Measurements from ENCODE around the gene RAMP3. TPM values are rescaled to one million over a fixed set of nuclear protein-coding genes. Genes with fewer than 3 reads are reported as not detected.

The RAMP3 gene
- total and polyA plus RNA-seq, 2 donors (not counting 1 experiment from before 2014, with no cell fraction given): 0.17 TPM; not detected in 1

- Histone ChIP-seq H3K27me3 (ENCODE audit: control insufficient read depth, insufficient read depth, low read length) (peaks cover 7% of the 10 kb centered on the region), H3K36me3 (ENCODE audit: control insufficient read depth, insufficient read depth, low read length) (no peaks in the 10 kb centered on the region), H3K9ac (ENCODE audit: insufficient read depth, low read length) (no peak overlapping the region), H3K4me1 (ENCODE audit: control insufficient read depth, extremely low read depth, insufficient read depth, low read length) (peaks cover 7% of the 10 kb centered on the region), H3K79me2 (ENCODE audit: control insufficient read depth, insufficient read depth, low read length) (peaks cover 15% of the 10 kb centered on the region), H2AFZ (ENCODE audit: low read length) (no peak overlapping the region), H3K27ac (ENCODE audit: insufficient read depth, low read length) (no peak overlapping the region), H3K4me2 (ENCODE audit: extremely low read depth, insufficient read depth, low read length) (no peak overlapping the region), H3K4me3 (replicated peaks in 1 of 4; ENCODE audit: control extremely low read depth in 1 of 4, insufficient read depth in 1 of 4, low read depth in 3 of 4, low read length in 4 of 4) (no peak overlapping the region), H4K20me1 (ENCODE audit: control insufficient read depth, extremely low read depth, insufficient read depth, low read length) (no peaks in the 10 kb centered on the region), H3K9me3 (ENCODE audit: control insufficient read depth, insufficient read depth, low read depth, low read length) (no peaks in the 10 kb centered on the region)
- TF ChIP-seq, protein P1, sequence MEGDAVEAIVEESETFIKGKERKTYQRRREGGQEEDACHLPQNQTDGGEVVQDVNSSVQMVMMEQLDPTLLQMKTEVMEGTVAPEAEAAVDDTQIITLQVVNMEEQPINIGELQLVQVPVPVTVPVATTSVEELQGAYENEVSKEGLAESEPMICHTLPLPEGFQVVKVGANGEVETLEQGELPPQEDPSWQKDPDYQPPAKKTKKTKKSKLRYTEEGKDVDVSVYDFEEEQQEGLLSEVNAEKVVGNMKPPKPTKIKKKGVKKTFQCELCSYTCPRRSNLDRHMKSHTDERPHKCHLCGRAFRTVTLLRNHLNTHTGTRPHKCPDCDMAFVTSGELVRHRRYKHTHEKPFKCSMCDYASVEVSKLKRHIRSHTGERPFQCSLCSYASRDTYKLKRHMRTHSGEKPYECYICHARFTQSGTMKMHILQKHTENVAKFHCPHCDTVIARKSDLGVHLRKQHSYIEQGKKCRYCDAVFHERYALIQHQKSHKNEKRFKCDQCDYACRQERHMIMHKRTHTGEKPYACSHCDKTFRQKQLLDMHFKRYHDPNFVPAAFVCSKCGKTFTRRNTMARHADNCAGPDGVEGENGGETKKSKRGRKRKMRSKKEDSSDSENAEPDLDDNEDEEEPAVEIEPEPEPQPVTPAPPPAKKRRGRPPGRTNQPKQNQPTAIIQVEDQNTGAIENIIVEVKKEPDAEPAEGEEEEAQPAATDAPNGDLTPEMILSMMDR (conservative IDR thresholded peaks at IDR 0.05 in 1 of 2, IDR thresholded peaks at IDR 0.05 in 1 of 2; ENCODE audit: low read depth in 1 of 2, low read length in 2 of 2): no peak
- no peak for TF ChIP-seq EZH2 (IDR thresholded peaks at IDR 0.05; ENCODE audit: low read length, missing control alignments)
- no peak for DNase-seq (ENCODE audit: low read depth in 2 of 2)
Measured at GRCh38 chr7:45114926-45115325, 42.7 kb upstream of the RAMP3 start.

- Histone ChIP-seq H3K27ac (ENCODE audit: insufficient read depth, low read length) (no peak overlapping the region), H4K20me1 (ENCODE audit: control insufficient read depth, extremely low read depth, insufficient read depth, low read length) (no peaks in the 10 kb centered on the region), H3K27me3 (ENCODE audit: control insufficient read depth, insufficient read depth, low read length) (peaks cover 7% of the 10 kb centered on the region), H3K4me1 (ENCODE audit: control insufficient read depth, extremely low read depth, insufficient read depth, low read length) (peaks cover 6% of the 10 kb centered on the region), H3K4me2 (ENCODE audit: extremely low read depth, insufficient read depth, low read length) (no peak overlapping the region), H3K9me3 (ENCODE audit: control insufficient read depth, insufficient read depth, low read depth, low read length) (no peaks in the 10 kb centered on the region), H3K9ac (ENCODE audit: insufficient read depth, low read length) (no peak overlapping the region), H3K79me2 (ENCODE audit: control insufficient read depth, insufficient read depth, low read length) (peaks cover 5% of the 10 kb centered on the region), H3K36me3 (ENCODE audit: control insufficient read depth, insufficient read depth, low read length) (no peaks in the 10 kb centered on the region), H3K4me3 (replicated peaks in 1 of 4; ENCODE audit: control extremely low read depth in 1 of 4, insufficient read depth in 1 of 4, low read depth in 3 of 4, low read length in 4 of 4) (no peak overlapping the region), H2AFZ (ENCODE audit: low read length) (no peak overlapping the region)
- DNase-seq (ENCODE audit: low read depth in 2 of 2): no peak
- TF ChIP-seq, protein P1 (conservative IDR thresholded peaks at IDR 0.05 in 1 of 2, IDR thresholded peaks at IDR 0.05 in 1 of 2; ENCODE audit: low read depth in 1 of 2, low read length in 2 of 2): no peak
- TF ChIP-seq EZH2 (IDR thresholded peaks at IDR 0.05; ENCODE audit: low read length, missing control alignments): no peak
Measured at GRCh38 chr7:45116048-45116447, 41.5 kb upstream of the RAMP3 start.

DNA sequence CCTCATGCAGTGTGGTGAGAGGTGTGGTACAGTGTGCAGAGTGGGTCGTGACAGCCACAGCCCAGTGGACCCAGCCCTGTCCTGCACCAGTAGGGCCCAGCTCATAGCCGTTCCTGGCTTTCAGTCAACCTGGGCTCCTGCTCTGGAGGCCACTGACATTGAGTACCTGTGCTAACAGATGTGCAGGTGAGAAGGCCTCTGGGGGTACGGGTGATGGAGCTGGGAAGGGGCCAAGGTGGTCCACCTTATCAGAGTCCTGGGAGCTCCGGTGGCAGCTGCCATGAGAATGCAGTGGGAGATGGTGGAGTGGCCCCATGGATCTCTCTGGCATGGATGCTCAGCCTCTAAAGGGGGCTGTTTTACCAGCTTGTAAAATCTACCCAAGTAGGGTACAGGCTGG lies 40.0 kb upstream of the RAMP3 start:
- no peak for DNase-seq (ENCODE audit: low read depth in 2 of 2)
- Histone ChIP-seq H3K4me3 (replicated peaks in 1 of 4; ENCODE audit: control extremely low read depth in 1 of 4, insufficient read depth in 1 of 4, low read depth in 3 of 4, low read length in 4 of 4) (no peak overlapping the region), H3K27ac (ENCODE audit: insufficient read depth, low read length) (no peak overlapping the region), H3K36me3 (ENCODE audit: control insufficient read depth, insufficient read depth, low read length) (no peaks in the 10 kb centered on the region), H3K79me2 (ENCODE audit: control insufficient read depth, insufficient read depth, low read length) (no peaks in the 10 kb centered on the region), H4K20me1 (ENCODE audit: control insufficient read depth, extremely low read depth, insufficient read depth, low read length) (no peaks in the 10 kb centered on the region), H3K27me3 (ENCODE audit: control insufficient read depth, insufficient read depth, low read length) (peaks cover 7% of the 10 kb centered on the region), H3K4me1 (ENCODE audit: control insufficient read depth, extremely low read depth, insufficient read depth, low read length) (peaks cover 2% of the 10 kb centered on the region), H2AFZ (ENCODE audit: low read length) (no peak overlapping the region), H3K9ac (ENCODE audit: insufficient read depth, low read length) (no peak overlapping the region), H3K4me2 (ENCODE audit: extremely low read depth, insufficient read depth, low read length) (no peak overlapping the region), H3K9me3 (ENCODE audit: control insufficient read depth, insufficient read depth, low read depth, low read length) (no peaks in the 10 kb centered on the region)
- TF ChIP-seq, protein P1 (conservative IDR thresholded peaks at IDR 0.05 in 1 of 2, IDR thresholded peaks at IDR 0.05 in 1 of 2; ENCODE audit: low read depth in 1 of 2, low read length in 2 of 2): no peak
- TF ChIP-seq EZH2 (IDR thresholded peaks at IDR 0.05; ENCODE audit: low read length, missing control alignments): no peak

Measured in fibroblast of lung (primary cell).